B cell (primary cell): Measurements from ENCODE around the gene SLC35A3.
"Not testable (repeated sequence)": the region's sequence is repeated elsewhere in the genome, so short reads cannot be mapped to it uniquely, and the experiment has no call there.

Experiments used
- CTCF ChIP-seq: fragments of 200-600 bp; IDR thresholded peaks from one replicate; pipeline ENCODE4 v1.8.0; 2022; ENCODE audit warnings: antibody characterized with exemption, mild to moderate bottlenecking
- EZH2 ChIP-seq: IDR thresholded peaks from 2 replicates; pipeline ENCODE4 v1.6.1; 2012; ENCODE audit warnings: borderline replicate concordance, low read depth, mild to moderate bottlenecking, moderate library complexity, low read length; ENCODE audit not compliant: insufficient read depth, poor library complexity, severe bottlenecking

DNA sequence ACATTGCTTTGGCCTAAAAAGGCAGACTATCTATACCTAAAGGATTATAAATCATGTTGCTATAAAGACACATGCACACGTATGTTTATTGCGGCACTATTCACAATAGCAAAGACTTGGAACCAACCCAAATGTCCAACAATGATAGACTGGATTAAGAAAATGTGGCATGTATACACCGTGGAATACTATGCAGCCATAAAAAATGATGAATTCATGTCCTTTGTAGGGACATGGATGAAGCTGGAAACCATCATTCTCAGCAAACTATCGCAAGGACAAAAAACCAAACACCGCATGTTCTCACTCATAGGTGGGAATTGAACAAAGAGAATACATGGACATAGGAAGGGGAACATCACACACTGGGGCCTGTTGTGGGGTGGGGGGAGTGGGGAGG lies 9.5 kb upstream of the SLC35A3 start:
- TF ChIP-seq EZH2, CTCF: not testable (repeated sequence)
